NCI-H345 treated with DMSO at 0.1 percent for 48 hours (cell line): ENCODE data around the gene CLEC16A.

ENCODE experiments used
- DNase-seq: peaks from one replicate; lab custom pipeline; 2025; ENCODE audit not compliant: unreplicated experiment; lab: John Stamatoyannopoulos, UW

CLEC16A gene

DNA sequence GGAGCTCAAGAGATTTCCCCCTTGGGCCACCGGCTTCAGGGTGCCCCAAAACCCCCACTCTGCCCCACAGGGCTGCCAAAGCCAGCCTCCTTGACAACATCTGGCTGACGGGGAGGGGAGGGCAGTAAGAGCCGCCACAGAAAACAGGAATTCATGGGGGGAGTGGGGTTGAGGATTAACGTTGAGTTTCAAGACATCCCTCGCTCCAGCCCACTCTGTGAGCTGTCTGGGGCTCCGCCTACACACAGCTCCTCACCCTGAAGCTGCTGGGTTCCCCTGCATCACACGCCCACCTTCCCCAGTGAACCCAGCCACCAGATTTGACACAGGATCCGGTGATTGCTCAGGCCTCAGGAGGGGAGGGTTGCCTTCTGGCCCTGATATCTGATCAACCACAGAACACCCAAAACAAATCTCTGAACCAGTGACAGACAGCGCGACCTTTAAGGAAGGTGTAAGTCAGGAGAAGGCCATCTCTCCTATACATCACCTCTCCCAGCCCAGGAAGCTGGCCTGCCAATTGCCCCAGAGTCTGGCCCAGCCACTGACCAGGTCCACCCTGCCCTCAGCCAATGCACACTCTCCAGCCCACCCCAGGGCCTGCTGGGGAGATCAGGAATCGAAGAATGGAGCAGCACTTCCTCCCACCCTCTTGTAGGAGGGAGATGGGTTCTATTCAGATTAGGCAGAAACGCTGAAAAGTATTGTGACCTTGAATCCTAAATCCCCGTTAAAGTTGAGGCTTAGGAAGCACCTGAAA is 132.1 kb downstream of the CLEC16A start:
- DNase-seq, result no peak

DNA sequence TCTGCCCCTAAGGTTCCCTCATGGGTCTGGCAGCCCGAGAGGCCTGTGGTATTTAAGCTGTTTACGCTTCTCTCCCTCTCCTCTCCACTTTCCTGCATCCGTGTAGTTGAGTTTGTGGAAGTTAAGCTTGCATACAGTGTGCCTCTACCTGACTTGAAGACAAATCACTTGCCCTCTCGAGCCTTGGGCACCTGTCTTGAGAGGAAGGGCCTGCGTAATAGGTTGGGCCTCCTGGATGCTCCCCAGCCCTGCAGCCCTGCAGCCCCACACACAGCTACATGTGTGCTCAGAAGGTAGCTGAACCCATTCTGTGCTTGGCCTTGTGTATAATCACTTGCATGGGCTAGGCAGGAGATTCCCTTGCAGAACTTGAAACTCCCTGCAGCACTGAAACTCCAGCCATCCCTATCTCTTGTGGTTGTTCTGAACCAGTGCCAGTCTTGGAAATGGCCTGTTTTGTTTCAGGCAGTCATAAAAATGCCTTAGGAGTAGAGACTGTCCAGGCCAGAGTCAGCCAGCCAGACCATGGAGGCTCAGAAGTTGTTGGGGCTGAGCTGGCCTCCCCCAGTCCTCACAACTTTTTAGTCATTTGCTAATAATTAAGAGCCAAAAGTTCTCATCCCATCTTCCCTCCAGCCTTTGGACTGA is 134.6 kb downstream of the CLEC16A start:
- DNase-seq, result no peak

DNA sequence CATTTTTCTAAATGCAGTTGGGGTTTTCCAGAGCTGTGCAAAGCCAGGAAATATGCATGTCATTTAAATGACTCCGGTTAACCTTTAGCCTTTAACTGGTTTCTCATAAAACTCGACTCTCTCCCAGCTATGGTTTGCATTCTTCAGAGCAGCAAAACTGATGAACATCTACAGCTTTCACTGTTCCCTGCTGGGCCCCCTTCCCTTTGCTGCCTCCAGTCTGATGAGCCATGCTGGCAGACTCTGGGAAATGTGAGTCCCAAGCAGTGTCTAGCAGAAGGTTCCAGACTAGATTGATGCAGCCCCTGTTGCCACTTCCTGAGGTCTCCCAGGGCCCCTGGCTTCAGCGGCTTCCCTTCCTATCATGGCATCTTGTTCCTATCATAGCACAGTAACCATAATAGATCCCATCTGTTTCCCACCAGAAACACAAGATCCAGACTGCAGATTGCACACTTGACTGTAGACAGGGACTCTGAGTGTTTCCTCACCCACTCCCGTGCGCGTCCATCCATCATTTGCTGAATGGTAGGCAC is 135.4 kb downstream of the CLEC16A start:
- DNase-seq, result no peak

DNA sequence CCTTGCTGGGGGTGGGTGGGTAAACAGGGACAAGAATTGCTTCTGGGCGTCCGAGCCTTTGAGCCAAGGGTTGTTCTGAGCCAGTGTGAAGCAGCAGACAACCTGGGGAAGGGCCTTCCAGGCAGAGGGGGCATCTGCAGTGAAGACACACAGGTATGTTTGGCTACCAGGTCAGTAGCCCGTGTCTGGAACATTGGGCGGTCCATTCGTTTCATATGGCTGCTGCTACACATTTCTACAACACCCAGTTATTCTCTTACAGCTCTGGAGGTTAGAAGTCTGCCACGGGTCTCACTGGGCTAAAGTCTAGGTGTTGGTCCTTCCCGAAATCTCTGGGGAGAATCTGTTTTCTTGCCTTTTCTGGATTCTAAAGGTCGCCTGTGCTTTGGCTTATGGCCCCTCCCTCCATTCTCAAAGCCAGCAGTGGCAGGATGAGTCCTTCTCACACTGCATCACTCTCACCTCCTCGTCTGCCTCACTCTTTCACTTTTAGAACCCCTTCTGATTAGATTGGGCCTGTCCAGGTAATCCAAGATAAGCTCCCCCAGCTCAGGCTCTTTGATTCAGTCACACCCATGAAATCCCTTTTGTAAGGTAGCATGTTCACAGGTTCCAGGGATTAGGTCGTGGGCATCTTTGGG is 136.1 kb downstream of the CLEC16A start:
- DNase-seq, result no peak

DNA sequence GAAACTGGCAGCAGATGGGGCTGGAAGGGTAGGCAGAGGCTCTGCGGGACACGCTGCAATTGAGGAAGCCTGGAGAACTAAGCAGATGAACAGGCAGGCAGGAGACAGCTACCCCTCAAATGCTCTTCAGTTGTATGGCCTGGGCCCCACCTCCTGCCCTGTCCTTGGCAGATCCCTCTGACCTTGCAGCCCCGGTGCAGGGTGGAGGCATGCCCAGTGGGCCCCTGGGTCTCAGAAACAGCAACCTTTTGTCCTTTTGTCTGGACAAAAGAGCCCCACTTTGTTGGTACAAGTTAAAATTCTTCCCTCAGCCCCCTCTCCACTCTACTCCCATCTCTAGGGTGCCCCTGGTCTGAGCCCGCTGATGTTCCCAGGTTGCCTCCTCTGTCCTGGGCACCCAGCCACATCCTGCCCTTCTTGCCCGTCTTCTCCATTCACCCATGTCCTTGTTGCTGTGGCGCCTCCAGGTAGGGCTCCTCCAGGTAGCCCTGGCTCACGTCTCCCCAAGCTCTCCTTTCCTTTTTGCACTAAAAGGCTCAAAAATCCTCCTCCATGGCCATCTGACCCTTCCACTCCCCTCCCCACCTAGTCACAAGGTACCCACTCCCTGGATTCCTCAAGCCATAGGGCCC is 136.8 kb downstream of the CLEC16A start:
- no peak for DNase-seq

DNA sequence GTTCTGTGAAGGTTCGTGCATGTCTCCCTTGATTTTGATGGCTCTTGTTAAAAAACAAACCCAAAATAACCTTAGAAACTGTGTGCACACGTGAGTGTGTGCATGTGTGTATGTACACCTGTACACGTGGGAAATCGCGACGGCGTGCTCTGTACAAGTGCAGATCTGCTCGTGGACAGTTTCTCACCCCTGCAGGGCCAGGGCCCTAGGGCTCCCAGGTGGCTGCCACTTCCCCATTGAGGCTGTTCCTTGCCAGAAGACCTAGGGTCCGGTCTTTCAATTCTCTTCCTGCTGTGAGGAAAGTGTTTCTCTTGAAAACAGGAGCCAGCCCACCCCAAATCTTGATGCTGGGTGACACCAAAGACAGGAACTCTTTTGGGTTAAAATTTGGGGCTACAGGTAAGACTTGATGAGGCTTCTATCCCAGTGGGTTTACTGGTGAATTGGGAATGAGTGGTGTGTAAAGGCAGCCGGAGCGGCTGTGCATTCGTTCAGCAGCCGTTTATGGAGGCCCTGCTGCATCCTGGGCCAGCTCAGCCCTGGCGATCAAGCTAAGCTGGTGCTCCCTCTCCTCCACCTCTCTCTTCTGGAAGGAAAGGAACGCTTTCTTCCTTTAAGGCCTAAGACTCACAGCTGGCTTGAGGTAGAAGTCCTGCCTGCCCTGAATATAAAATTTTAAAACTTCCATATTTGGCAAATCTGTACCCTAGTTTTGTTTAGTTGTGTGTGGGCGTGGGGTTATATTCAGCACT is 137.9 kb downstream of the CLEC16A start:
- DNase-seq, result no peak

DNA sequence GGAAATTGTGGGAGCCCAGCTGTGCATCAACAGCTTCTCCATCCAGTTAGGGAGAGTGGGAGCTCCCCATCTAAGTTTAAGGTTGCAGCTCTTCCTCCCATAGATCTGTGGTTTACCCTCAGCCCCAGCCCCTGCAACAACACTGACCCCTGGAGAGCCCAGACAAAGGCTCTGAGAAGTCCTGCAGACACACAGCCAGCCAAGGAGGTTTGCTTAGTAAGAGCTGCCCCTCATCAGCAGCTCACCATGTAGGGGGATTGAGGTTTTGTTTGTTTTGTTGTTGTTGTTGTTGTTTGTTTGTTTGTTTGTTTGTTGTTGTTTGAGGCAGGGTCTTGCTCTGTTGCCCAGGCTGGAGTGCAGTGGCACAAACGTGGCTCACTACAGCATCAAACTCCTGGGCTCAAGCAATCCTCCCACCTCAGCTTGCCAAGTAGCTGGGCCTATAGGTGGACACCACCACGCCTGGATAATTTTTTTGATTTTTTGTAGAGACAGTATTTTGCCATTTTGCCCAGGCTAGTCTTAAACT is 138.6 kb downstream of the CLEC16A start:
- DNase-seq, result no peak

DNA sequence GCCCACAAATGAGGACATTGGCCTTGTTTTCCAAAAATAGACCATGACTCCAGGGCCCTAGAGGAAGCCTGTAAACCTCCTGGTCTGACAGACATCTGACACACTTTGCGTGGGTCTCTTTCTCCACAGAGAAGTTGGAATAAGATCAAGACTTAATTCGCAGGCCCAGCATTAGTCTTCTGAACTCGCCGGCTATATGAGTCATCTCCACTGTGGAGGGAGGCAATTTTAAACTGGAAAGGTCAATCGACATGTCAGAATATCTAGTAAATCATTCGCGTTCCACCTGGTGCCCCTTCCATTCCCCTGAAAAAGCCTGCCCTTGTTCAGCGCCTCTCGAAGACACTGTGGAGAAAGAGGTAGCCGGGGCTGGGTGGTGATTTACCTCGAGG is 140.1 kb downstream of the CLEC16A start:
- no peak for DNase-seq

DNA sequence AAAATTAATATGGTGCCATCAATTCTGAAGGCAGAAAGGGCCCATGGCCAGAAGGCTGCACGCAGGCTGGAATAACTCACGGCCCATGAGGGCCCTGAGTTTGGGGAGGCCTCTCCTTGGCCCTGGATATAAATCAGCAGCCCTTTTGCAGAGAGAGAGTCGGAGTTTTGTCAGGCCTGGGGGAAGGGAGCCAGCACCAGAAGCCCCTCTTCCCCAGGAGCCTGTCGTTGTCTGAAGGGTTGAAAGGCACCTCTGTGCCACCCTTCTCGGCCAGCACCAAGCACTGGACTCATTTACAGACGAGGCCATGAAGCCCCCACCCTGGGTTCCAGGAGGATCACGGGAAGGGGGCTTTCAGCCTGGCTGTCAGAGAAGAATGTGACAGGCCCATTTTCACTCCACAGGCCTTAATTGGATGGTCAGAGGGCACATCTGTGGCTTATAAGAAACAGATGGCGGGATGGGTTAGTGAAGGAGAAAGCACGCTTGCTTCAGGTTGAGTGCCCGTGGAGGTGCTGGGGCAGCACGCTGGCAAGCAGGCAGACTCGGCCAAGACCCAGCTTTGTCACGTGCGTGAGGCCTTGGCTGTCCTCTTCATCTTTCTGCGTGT is 140.6 kb downstream of the CLEC16A start:
- DNase-seq, result no peak

DNA sequence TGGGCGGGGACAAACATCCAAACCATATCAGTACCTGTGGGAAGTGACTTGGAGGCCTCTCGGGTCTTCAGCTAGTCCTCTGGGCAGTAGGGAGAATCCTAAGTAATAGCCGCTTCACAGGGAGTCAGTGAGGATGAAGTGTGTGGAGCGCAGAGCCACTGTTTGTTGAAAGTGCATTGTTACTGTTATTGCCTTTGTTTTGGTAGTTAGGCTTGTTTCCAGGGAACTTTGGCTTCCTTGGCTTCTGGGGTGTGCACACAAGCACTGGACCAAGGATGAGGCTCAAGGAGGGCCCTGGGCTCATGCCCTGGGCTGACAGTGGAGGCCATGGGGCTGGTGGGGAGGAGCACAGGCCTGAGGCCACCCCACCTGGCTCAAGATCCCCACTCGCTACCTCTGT is 141.6 kb downstream of the CLEC16A start:
- DNase-seq, result no peak

DNA sequence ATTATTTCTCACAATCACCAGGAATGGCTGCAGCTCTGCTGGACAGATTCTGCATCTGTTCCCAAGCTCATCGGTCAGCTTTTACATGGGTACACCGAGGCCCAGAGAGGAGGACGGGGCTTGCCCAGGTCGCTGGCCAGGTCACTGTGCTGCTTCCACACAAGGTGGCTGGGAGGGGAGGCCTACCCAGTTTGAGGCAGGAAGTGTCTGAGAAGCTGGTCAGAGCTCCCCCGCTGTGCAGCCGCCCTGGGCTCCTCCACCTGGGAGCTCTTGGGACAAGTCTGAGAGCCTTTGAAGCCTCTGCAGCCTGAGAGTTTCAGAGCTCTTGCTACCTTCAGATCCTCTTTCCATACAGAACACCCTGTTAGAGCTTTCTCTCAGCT is 143.3 kb downstream of the CLEC16A start:
- DNase-seq, result no peak

DNA sequence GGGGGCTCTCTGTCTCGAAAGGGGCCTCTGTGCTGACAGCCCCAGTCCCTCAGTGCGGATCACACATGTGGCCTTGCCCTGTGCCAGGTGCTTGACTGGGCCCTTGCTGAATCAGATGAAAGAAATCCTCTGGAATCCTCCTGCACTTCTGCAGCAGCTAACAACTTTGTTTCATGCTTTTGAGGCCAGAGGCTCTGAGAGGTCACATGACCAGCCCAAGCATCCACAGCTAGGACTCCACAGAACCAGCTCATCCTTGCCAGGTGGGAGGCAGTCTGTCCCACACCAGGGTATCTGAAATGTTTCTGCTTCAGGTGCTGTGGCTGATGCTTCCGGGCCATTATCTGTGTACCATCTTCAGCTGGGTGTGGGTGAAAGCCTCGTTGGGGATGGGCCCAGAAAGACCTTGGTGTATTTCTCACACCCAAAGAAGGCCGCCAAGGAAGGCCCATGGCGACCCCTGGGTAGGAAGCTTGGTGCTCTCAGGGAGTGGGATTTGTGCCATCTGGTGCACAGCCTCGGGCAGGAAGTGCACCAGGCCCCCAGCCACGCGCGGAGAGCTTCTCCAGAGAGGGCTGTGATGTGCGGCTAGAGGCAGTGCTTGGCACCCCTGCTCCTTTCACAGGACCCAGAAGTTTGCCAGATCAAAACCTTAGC is 143.8 kb downstream of the CLEC16A start:
- no peak for DNase-seq

DNA sequence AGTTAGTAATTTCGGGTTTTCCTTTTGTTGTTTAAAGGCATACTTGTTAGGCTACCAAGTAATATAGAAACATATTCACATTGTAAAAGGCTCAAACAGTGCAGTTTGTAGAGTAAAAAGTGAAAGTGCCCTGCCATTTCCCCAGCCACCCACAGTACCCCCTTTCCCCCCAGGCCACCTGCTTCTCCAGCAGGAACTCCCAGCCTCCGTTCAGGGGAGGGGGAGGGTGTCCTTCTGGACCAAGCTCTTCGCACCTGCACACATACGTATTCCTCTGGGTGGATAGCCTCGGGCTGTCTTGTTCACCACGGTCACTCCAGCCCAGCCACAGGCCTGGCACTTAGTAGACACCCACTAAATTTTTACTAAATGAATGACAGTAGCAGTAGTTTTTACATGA is 144.5 kb downstream of the CLEC16A start:
- no peak for DNase-seq

DNA sequence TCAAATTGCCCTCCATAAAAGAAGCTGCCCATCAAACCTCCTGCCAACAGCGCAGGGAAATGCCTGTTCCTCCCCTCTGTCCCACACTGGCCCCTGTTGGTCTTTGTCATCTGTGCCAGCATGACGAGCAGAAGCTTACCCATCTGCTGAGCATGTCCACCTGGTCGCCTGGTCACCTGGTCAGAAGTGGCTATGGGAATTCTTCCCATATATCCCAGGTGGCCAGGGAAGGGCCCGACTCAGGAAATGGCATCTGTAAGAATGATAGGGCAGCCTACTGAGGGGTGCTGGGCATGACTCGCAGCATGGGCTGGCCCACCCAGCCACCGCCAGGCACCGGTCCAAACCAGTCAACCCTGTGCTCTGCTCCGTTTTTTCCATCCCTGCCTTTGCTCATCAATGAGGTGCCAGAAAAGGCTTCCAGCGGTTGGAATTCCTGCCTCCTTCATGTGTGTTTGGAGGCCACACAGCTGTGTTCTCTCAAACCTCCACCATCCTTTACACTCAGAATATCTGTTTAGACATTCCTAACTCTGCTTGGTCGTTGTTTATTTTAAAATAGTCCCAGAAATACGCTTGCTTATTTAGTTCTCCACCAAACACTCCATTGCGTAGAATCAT is 145.2 kb downstream of the CLEC16A start:
- no peak for DNase-seq

DNA sequence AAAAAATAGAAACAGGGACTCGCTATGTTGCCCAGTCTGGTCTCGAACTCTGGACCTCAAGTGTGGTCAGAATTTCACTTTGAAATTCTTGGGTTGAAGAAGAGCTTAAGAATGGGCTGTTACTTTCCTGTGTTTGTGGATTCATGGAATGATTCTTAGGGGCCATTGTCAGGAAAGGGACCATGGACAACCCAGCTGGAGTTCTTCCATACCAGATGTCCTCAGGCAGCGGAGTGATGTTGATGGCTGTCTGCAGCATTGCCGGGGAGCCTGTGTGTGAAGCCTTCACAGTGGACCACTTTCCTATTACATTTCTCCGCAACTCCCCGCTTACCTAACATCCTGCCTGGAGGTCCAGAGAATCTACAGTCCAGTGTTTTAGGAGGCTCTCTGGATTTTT is 145.9 kb downstream of the CLEC16A start:
- DNase-seq, result no peak

DNA sequence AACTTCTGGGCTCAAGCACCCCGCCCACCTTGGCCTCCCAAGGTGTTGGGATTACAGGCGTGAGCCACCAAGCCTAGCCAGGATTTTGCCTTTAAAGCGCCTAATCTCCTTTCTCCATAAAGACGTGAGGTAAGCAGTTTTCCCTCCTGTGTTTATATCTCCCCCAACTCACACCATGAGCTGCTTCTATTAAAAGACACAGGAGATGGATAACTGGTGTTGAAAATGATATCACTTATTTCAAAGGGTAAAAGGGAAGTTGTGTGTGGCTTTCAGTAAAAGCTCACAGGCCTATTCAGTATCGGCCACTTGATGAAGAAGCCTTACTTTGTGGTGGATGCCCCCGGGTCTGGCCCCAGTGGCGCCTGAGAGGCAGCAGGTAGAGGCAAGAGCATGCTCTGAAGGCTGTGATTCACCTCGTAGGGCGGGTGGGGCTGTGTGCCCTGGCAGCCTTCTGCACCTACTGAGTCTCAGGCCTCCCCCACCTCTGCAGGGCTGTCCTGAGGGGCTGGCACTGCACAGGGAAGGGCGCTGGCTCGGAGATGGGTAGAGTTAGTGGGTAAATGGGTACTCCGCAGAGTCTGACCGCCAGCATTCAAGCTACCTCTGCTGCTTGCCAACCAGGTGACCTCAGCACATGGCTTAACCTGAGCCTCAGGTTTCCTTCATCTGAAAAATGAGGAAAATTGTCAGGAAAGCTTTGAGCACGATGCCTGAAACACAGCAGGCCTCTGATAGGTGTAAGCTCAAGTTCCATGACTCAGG is 146.8 kb downstream of the CLEC16A start:
- no peak for DNase-seq

DNA sequence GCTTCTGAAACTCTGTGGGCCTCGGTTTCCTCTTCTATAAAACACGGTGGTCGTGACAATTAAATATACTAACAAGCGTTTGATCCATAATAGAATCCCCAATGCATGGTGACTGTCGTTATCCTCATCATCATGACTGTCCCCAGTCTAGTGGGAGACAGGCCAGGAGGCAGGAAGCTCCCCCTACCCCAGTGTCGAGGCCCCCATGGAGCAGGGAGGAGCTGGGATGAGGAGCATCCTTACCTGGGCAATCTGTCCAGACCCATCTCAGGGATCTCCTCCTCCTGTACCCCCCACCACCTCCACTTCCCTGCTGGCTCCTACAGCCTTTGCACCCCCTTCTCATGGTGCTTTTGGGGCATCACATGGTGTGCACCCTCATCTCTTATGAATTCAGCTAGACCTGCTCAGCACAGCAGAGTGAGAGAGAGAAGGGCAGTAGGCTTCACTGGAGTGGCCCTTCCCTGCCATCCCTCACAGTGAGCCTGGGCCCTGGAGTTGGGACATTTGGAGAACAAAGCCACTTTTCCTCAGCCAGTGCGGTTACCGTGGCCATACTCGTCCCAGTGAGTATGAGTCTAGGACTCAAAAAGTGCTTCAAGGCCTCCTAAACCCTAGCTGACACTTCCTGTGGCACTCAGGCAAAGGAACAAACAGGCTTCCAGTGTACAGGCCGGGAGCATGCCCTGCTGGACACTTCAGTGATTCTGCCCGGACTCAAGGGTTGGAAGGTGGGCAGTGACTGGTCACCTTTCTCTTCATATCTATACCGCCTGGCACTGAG is 148.6 kb downstream of the CLEC16A start:
- DNase-seq, result no peak

DNA sequence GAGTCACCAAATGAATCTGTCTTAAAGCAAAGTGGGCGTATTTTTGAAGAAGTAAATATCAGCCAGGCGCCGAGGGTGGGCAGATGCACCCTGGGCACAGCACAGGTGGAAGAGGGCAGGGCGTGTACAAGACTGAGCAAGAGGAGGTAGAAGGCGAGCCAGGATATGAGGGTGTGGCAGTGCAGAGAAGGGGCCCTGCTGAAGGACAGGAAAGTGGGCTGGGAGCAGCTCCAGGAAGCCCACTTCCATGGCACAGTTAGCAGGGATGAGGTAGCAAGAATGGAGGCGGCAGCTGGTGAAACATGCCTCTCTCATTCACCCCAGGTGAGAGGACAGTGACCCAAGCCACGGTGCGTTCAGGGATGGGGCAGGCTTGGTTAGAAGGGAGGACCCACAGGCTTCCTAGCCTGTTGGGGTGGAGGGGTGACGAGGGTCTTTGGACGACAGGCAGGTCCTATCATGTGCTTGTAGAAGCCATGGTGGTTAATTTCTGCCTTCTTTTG is 149.3 kb downstream of the CLEC16A start:
- DNase-seq, result no peak
